Skeletal muscle tissue (tissue), 4 donors: ENCODE measurements around the gene AKAP6. TPM values are rescaled to one million over a fixed set of nuclear protein-coding genes. Genes with fewer than 3 reads are reported as not detected.

Source experiments
- H3K27ac ChIP-seq: one replicate; pipeline ENCODE4 v1.7.0; 2013; ENCODE audit warnings: mild to moderate bottlenecking, low read depth, low read length, inconsistent platforms
- H3K27me3 ChIP-seq, 3 donors: one replicate each; pipeline ENCODE4 v1.7.0; 2013; ENCODE audit warnings: low read length in 3 of 3; ENCODE audit not compliant: control insufficient read depth in 3 of 3, insufficient read depth in 3 of 3
- H3K36me3 ChIP-seq, 3 donors: one replicate each; pipeline ENCODE4 v1.7.0; 2013; ENCODE audit warnings: low read length in 3 of 3; ENCODE audit not compliant: control insufficient read depth in 3 of 3, insufficient read depth in 3 of 3
- H3K4me1 ChIP-seq, 3 donors: one replicate each; pipeline ENCODE4 v1.7.0; 2013; ENCODE audit warnings: low read length in 3 of 3, mild to moderate bottlenecking in 3 of 3; ENCODE audit not compliant: control insufficient read depth in 3 of 3, insufficient read depth in 3 of 3
- H3K4me3 ChIP-seq, 3 donors: one replicate each; pipeline ENCODE4 v1.7.0; 2013; ENCODE audit warnings: low read length in 3 of 3
- H3K9ac ChIP-seq, 3 donors: one replicate each; pipeline ENCODE4 v1.7.0; 2013; ENCODE audit warnings: low read length in 3 of 3, mild to moderate bottlenecking in 3 of 3, moderate library complexity in 2 of 3, low read depth in 1 of 3
- H3K9me3 ChIP-seq, 3 donors: one replicate each; pipeline ENCODE4 v1.7.0; 2013; ENCODE audit warnings: low read length in 3 of 3; ENCODE audit not compliant: control insufficient read depth in 3 of 3
- total RNA-seq: library from RNA; depleted of rRNA; stranded (reverse); fragments of >200 nt; gene quantifications from one replicate; pipeline ENCODE4 v1.2.3, GENCODE V29; 2014
- donor health status: Osteomylitis.

Gene AKAP6
- total RNA-seq, 1 donor from 2014 or later = 102 TPM

GRCh38 chr14:32596390-32596789, 267.3 kb downstream of the AKAP6 start:
- Histone ChIP-seq H3K9ac (no peak overlapping the region), H3K36me3 (peaks cover 0 to 4% (median 2%) of the 10 kb centered on the region in 3 donors), H3K27ac (no peak overlapping the region), H3K9me3 (no peaks in the 10 kb centered on the region), H3K27me3 (no peaks in the 10 kb centered on the region), H3K4me3 (no peak overlapping the region), H3K4me1 (peaks cover 17 to 30% (median 19%) of the 10 kb centered on the region in 3 donors)

GRCh38 chr14:32597771-32598170, 268.7 kb downstream of the AKAP6 start:
- no peaks in the 10 kb centered on the region for H3K27me3 ChIP-seq
- no peak overlapping the region for H3K4me3 ChIP-seq
- peaks cover 0 to 5% (median 4%) of the 10 kb centered on the region in 3 donors for H3K36me3 ChIP-seq
- H3K27ac ChIP-seq = no peak overlapping the region
- no peaks in the 10 kb centered on the region for H3K9me3 ChIP-seq
- peaks cover 10 to 24% (median 24%) of the 10 kb centered on the region in 3 donors for H3K4me1 ChIP-seq
- no peak overlapping the region for H3K9ac ChIP-seq

DNA sequence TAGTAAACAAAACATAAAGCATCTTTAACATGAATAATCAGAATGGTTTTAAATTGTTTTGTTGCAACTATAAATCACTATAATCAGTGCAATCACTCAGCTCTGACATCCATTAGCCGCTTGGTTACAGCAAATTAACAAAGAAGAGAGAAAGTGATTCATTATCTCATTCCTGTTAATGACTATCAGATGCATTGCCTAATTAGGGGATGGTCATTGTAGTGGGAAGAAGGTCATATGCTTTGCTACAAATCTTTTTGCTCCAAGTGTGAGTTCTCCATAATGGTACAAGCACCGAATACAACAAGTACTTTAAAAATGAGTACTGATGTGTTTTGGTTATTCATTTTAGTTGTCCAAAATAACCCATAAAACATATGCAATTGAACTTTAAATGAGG, 272.0 kb downstream of the AKAP6 start:
- no peaks in the 10 kb centered on the region for H3K9me3 ChIP-seq
- H3K27ac ChIP-seq = no peak overlapping the region
- H3K9ac ChIP-seq = no peak overlapping the region
- H3K27me3 ChIP-seq = no peaks in the 10 kb centered on the region
- H3K4me3 ChIP-seq = no peak overlapping the region
- H3K4me1 ChIP-seq = peaks cover 5 to 12% (median 8%) of the 10 kb centered on the region in 3 donors
- peaks cover 0 to 5% (median 4%) of the 10 kb centered on the region in 3 donors for H3K36me3 ChIP-seq

GRCh38 chr14:32601906-32602305, 272.8 kb downstream of the AKAP6 start:
- Histone ChIP-seq H3K27ac (no peak overlapping the region), H3K36me3 (peaks cover 0 to 5% (median 4%) of the 10 kb centered on the region in 3 donors), H3K27me3 (no peaks in the 10 kb centered on the region), H3K4me1 (peaks cover 6 to 13% (median 8%) of the 10 kb centered on the region in 3 donors), H3K9ac (no peak overlapping the region), H3K4me3 (no peak overlapping the region), H3K9me3 (no peaks in the 10 kb centered on the region)

- Histone ChIP-seq H3K9me3 (no peaks in the 10 kb centered on the region), H3K4me1 (peaks cover 8 to 21% (median 10%) of the 10 kb centered on the region in 3 donors), H3K9ac (no peak overlapping the region), H3K36me3 (peaks cover 0 to 5% (median 4%) of the 10 kb centered on the region in 3 donors), H3K4me3 (no peak overlapping the region), H3K27ac (no peak overlapping the region), H3K27me3 (no peaks in the 10 kb centered on the region)
Measured at GRCh38 chr14:32602699-32603098, 273.6 kb downstream of the AKAP6 start.

DNA sequence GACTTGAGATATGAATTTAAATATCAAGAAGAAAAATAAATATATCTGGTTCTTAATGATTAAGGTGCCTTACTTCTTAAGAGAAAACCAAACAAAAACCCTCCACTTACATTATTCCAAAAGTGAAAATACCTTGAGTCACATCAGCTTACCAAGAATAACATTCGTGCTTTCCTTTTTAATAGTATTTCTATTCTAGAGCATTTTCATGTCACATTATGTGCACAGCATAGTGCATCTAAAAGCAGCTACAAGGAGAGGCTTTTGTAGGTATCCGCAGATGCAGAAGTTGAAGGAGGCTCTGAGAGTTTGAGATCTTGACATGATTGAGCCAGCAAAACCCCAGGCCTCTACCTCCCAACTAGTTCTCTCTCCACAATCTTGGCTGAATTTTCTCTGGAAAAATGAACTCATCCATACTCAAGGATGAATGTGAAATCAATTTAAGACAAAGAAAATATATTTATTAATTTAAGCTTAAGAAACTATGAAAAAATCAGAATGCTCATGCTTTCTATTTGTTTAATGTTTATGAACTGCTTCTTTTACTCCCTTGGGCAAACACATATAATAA, 275.0 kb downstream of the AKAP6 start:
- Histone ChIP-seq H3K27ac (no peak overlapping the region), H3K4me3 (no peak overlapping the region), H3K27me3 (no peaks in the 10 kb centered on the region), H3K4me1 (peaks cover 8 to 23% (median 10%) of the 10 kb centered on the region in 3 donors), H3K9me3 (no peaks in the 10 kb centered on the region), H3K36me3 (peaks cover 0 to 5% (median 4%) of the 10 kb centered on the region in 3 donors), H3K9ac (no peak overlapping the region)

GRCh38 chr14:32606301-32606700, 277.2 kb downstream of the AKAP6 start:
- Histone ChIP-seq H3K4me1 (peaks cover 8 to 37% (median 10%) of the 10 kb centered on the region in 3 donors), H3K36me3 (peaks cover 0 to 2% (median 0%) of the 10 kb centered on the region in 3 donors), H3K27me3 (no peaks in the 10 kb centered on the region), H3K4me3 (no peak overlapping the region), H3K9ac (no peak overlapping the region), H3K27ac (no peak overlapping the region), H3K9me3 (no peaks in the 10 kb centered on the region)

GRCh38 chr14:32607399-32607798, 278.3 kb downstream of the AKAP6 start:
- no peak overlapping the region for H3K27ac ChIP-seq
- H3K36me3 ChIP-seq = no peaks in the 10 kb centered on the region
- no peak overlapping the region for H3K4me3 ChIP-seq
- H3K9me3 ChIP-seq = no peaks in the 10 kb centered on the region
- no peak overlapping the region for H3K9ac ChIP-seq
- H3K27me3 ChIP-seq = no peaks in the 10 kb centered on the region
- peaks cover 1 to 40% (median 14%) of the 10 kb centered on the region in 3 donors for H3K4me1 ChIP-seq

GRCh38 chr14:32608857-32609256, 279.8 kb downstream of the AKAP6 start:
- Histone ChIP-seq H3K27me3 (no peaks in the 10 kb centered on the region), H3K36me3 (no peaks in the 10 kb centered on the region), H3K9me3 (no peaks in the 10 kb centered on the region), H3K9ac (no peak overlapping the region), H3K4me1 (peaks cover 0 to 40% (median 14%) of the 10 kb centered on the region in 3 donors), H3K27ac (no peak overlapping the region), H3K4me3 (no peak overlapping the region)

- no peak overlapping the region for H3K27ac ChIP-seq
- no peaks in the 10 kb centered on the region for H3K27me3 ChIP-seq
- peaks cover 0 to 40% (median 13%) of the 10 kb centered on the region in 3 donors for H3K4me1 ChIP-seq
- no peak overlapping the region for H3K9ac ChIP-seq
- H3K9me3 ChIP-seq = no peaks in the 10 kb centered on the region
- H3K36me3 ChIP-seq = no peaks in the 10 kb centered on the region
- H3K4me3 ChIP-seq = no peak overlapping the region
Measured at GRCh38 chr14:32609388-32609787, 280.3 kb downstream of the AKAP6 start.
